T-cell (primary cell): ENCODE measurements around the gene APC. TPM values are rescaled to one million over a fixed set of nuclear protein-coding genes. Genes with fewer than 3 reads are reported as not detected.
"Not testable (repeated sequence)": the region's sequence is repeated elsewhere in the genome, so short reads cannot be mapped to it uniquely, and the experiment has no call there.

ENCODE experiments used
- ATAC-seq, 4 experiments: fragments of 200-7000 bp in 3 of 4; fragments of 150-1000 bp in 1 of 4; cut with Tn5 transposase; replicated peaks in 1 of 4; 1 replicate in 3 of 4; 2 replicates in 1 of 4; pipeline ENCODE4 v1.10.0; 2021; ENCODE audit warnings: moderate library complexity in 3 of 4, mild to moderate bottlenecking in 2 of 4, moderate number of reproducible peaks in 1 of 4
- CTCF ChIA-PET, 2 donors: fragments of 300-600 bp; sonication (Branson Sonifier 250); formaldehyde crosslinking; loops; one replicate each; lab custom pipeline; 2022; ENCODE audit warnings: antibody characterized with exemption in 2 of 2; lab: Charles Lee
- POLR2A ChIA-PET, 2 donors: fragments of 300-600 bp; sonication (Branson Sonifier 250); formaldehyde crosslinking; loops; one replicate each; lab custom pipeline; 2022; ENCODE audit warnings: antibody characterized with exemption in 2 of 2; lab: Charles Lee
- DNase-seq, 35 experiments: peaks; one replicate each; pipeline versions ENCODE4 v3.0.0 to v3.0.0-alpha.2; 2013 to 2023
- H3K27ac ChIP-seq: one replicate; pipeline ENCODE4 v1.5.1; 2013; ENCODE audit warnings: low read length
- H3K27me3 ChIP-seq, 2 experiments: replicated peaks in 1 of 2; 1 replicate in 1 of 2; 2 replicates in 1 of 2; pipeline versions ENCODE4 v1.6.1 to v1.7.0; 2013; ENCODE audit warnings: low read length in 1 of 2, mixed read lengths in 1 of 2; ENCODE audit not compliant: control insufficient read depth in 2 of 2, insufficient read depth in 2 of 2; ENCODE audit errors: extremely low read depth in 1 of 2
- H3K36me3 ChIP-seq, 2 donors: 1 replicate in 1 of 2; 2 replicates in 1 of 2; pipeline versions ENCODE4 v1.6.1 to v1.7.0; 2013; ENCODE audit warnings: low read length in 1 of 2; ENCODE audit not compliant: control insufficient read depth in 2 of 2, insufficient read depth in 1 of 2; ENCODE audit errors: extremely low read depth in 1 of 2
- H3K4me1 ChIP-seq, 2 experiments: 1 replicate in 1 of 2; 2 replicates in 1 of 2; pipeline versions ENCODE4 v1.6.1 to v1.7.0; 2013; ENCODE audit warnings: low read length in 2 of 2, mixed read lengths in 1 of 2; ENCODE audit not compliant: insufficient read depth in 2 of 2, control insufficient read depth in 1 of 2; ENCODE audit errors: extremely low read depth in 1 of 2
- H3K4me3 ChIP-seq, 2 donors: 1 replicate in 1 of 2; 2 replicates in 1 of 2; pipeline versions ENCODE4 v1.5.1 to v1.7.0; 2013; ENCODE audit warnings: mild to moderate bottlenecking in 2 of 2, low read length in 1 of 2, moderate library complexity in 1 of 2; ENCODE audit not compliant: control insufficient read depth in 1 of 2; ENCODE audit errors: extremely low read depth in 1 of 2
- H3K9me3 ChIP-seq: 2 replicates; pipeline ENCODE4 v1.7.0; 2013
- H3K27ac Mint-ChIP-seq, 2 donors: one replicate each; pipeline ENCODE4 v1.8.0; 2020 to 2021; ENCODE audit warnings: mild to moderate bottlenecking in 2 of 2, mixed read lengths in 2 of 2
- H3K27me3 Mint-ChIP-seq, 2 donors: one replicate each; pipeline ENCODE4 v1.8.0; 2021 to 2022; ENCODE audit warnings: mixed read lengths in 2 of 2
- H3K36me3 Mint-ChIP-seq: one replicate; pipeline ENCODE4 v1.8.0; 2021; ENCODE audit warnings: mixed read lengths
- H3K4me1 Mint-ChIP-seq, 3 donors: one replicate each; pipeline ENCODE4 v1.8.0; 2020 to 2022; ENCODE audit warnings: mixed read lengths in 3 of 3, mild to moderate bottlenecking in 1 of 3
- H3K4me3 Mint-ChIP-seq, 3 donors: one replicate each; pipeline ENCODE4 v1.8.0; 2020 to 2022; ENCODE audit warnings: mild to moderate bottlenecking in 3 of 3, mixed read lengths in 3 of 3, moderate library complexity in 3 of 3
- H3K9me3 Mint-ChIP-seq, 3 donors: one replicate each; pipeline ENCODE4 v1.8.0; 2020 to 2022; ENCODE audit warnings: mixed read lengths in 3 of 3
- WGBS: methylation state at CpG from one replicate; pipeline ENCODE4 v1.1.5; 2013; ENCODE audit warnings: missing lambda C conversion rate; ENCODE audit not compliant: insufficient coverage; 5-methylcytosine and 5-hydroxymethylcytosine counted together
- total RNA-seq, 35 experiments: library from RNA in 6 of 35; stranded (reverse) in 6 of 35; fragments of 120-200 nt in 1 of 35; gene quantifications; one replicate each; pipeline versions ENCODE4 v1.2.1 to v1.2.4 and lab custom pipeline; 2013 to 2026

The APC gene
- total RNA-seq, 5 donors from 2014 or later (not counting 1 experiment from before 2014, with no cell fraction given) = 33.0 to 45.0 (median 39.7) TPM

GRCh38 chr5:112886975-112887374, 149.3 kb downstream of the APC start:
- WGBS = no CpG with 5 or more reads among the region's 4 CpGs
- Mint-ChIP-seq H3K27ac (peak overlapping the region; percentile 86 to 90), H3K4me1 (peaks cover 28 to 43% (median 36%) of the 10 kb centered on the region in 3 donors), H3K27me3 (no peaks in the 10 kb centered on the region), H3K36me3 (peaks cover 34% of the 10 kb centered on the region), H3K9me3 (no peaks in the 10 kb centered on the region), H3K4me3 (peak overlapping the region in 2 of 3 donors; percentile 13 to 42)
- Histone ChIP-seq H3K27ac (peak overlapping the region; percentile 57), H3K36me3 (peaks cover 5 to 49% of the 10 kb centered on the region in 2 donors), H3K4me1 (peaks cover 6 to 17% of the 10 kb centered on the region in 2 experiments), H3K4me3 (no peak overlapping the region), H3K9me3 (no peaks in the 10 kb centered on the region), H3K27me3 (no peaks in the 10 kb centered on the region)
- ChIA-PET POLR2A (no interaction called here), CTCF (interaction anchor here (0.6 to 1.2 kb wide), 3 partner anchors 15 to 77 kb away, joined by 3 to 9 read pairs (median 4); no protein-coding TSS in a partner anchor)
- DNase-seq (peak in 8 of 35 experiments; percentile 4 to 23 (median 9)), ATAC-seq (peak; percentile 61 to 96 (median 89))

- peak overlapping the region in 1 of 2 donors; percentile 11 for H3K27ac Mint-ChIP-seq
- CTCF ChIA-PET = interaction anchor here in 1 of 2 donors (0.7 kb wide), 1 partner anchor 44 kb away, joined by 3 read pairs; no protein-coding TSS in a partner anchor
- H3K27me3 ChIP-seq, DNase-seq, H3K4me3 Mint-ChIP-seq, ATAC-seq, H3K9me3 Mint-ChIP-seq, H3K4me3 ChIP-seq, POLR2A ChIA-PET, H3K9me3 ChIP-seq, H3K27me3 Mint-ChIP-seq, H3K27ac ChIP-seq: not testable (repeated sequence)
- H3K36me3 Mint-ChIP-seq = peaks cover 30% of the 10 kb centered on the region
- H3K4me1 Mint-ChIP-seq = peaks cover 31 to 38% (median 32%) of the 10 kb centered on the region in 3 donors
- peaks cover 0 to 25% of the 10 kb centered on the region in 2 donors for H3K36me3 ChIP-seq
- peaks cover 5 to 12% of the 10 kb centered on the region in 2 experiments for H3K4me1 ChIP-seq
- WGBS = 96% methylated on average over 3 of the region's 8 CpGs
These were observed 154.4 kb downstream of the APC start for GRCh38 chr5:112892066-112892465.

GRCh38 chr5:112892776-112893175, 155.1 kb downstream of the APC start:
- Mint-ChIP-seq H3K36me3 (peaks cover 30% of the 10 kb centered on the region), H3K27me3 (no peaks in the 10 kb centered on the region), H3K9me3 (no peaks in the 10 kb centered on the region), H3K4me1 (peaks cover 24 to 33% (median 29%) of the 10 kb centered on the region in 3 donors), H3K4me3 (no peak overlapping the region), H3K27ac (no peak overlapping the region)
- DNase-seq = no peak
- POLR2A ChIA-PET = no interaction called here
- Histone ChIP-seq H3K27ac (no peak overlapping the region), H3K4me1 (peaks cover 0 to 11% of the 10 kb centered on the region in 2 experiments), H3K27me3 (no peaks in the 10 kb centered on the region), H3K4me3 (no peak overlapping the region), H3K9me3 (no peaks in the 10 kb centered on the region), H3K36me3 (peaks cover 0 to 26% of the 10 kb centered on the region in 2 donors)
- CTCF ChIA-PET = no interaction called here
- ATAC-seq = no peak
- WGBS = 92% methylated on average over 2 of the region's 13 CpGs

GRCh38 chr5:112895682-112896081, 158.0 kb downstream of the APC start:
- H3K36me3 ChIP-seq = peaks cover 6 to 40% of the 10 kb centered on the region in 2 donors
- no peak for DNase-seq
- Mint-ChIP-seq H3K9me3 (no peaks in the 10 kb centered on the region), H3K36me3 (peaks cover 41% of the 10 kb centered on the region), H3K27me3 (no peaks in the 10 kb centered on the region), H3K4me3 (no peak overlapping the region), H3K27ac (no peak overlapping the region), H3K4me1 (peaks cover 14 to 25% (median 23%) of the 10 kb centered on the region in 3 donors)
- H3K4me3 ChIP-seq = no peak overlapping the region
- no peak overlapping the region for H3K27ac ChIP-seq
- POLR2A ChIA-PET = interaction anchor here (1.0 to 1.3 kb wide), 2 partner anchors 13 to 26 kb away, joined by 3 to 5 read pairs; partner anchors contain the start of gene REEP5 (in 1 of the 2)
- CTCF ChIA-PET = interaction anchor here (0.5 to 0.8 kb wide), 4 partner anchors 23 to 452 kb away, joined by 3 to 9 read pairs (median 4); no protein-coding TSS in a partner anchor
- H3K4me1 ChIP-seq = no peaks in the 10 kb centered on the region
- H3K27me3 ChIP-seq = no peaks in the 10 kb centered on the region
- 89% methylated on average over 1 of the region's 3 CpGs for whole genome bisulfite sequencing
- no peaks in the 10 kb centered on the region for H3K9me3 ChIP-seq
- ATAC-seq = no peak

Other genes starting within 250 kb of the APC start
- gene SRP19, start 123.4 kb downstream of the APC start, total RNA-seq = 10 to 100 TPM; 34.6 to 44.9 (median 40.4) TPM
- 10 to 100 TPM; 23.0 to 71.1 (median 53.2) TPM for gene REEP5, start 184.3 kb downstream of the APC start, total RNA-seq
- 10 to 100 TPM; 68.6 to 88.5 (median 71.9) TPM for gene DCP2, start 238.9 kb downstream of the APC start, total RNA-seq